ENCODE results near the gene HHLA2. TPM values are rescaled to one million over a fixed set of nuclear protein-coding genes. Genes with fewer than 3 reads are reported as not detected.

The HHLA2 gene
- total and polyA plus RNA-seq, 2 experiments from 2014 or later, result not detected

DNA sequence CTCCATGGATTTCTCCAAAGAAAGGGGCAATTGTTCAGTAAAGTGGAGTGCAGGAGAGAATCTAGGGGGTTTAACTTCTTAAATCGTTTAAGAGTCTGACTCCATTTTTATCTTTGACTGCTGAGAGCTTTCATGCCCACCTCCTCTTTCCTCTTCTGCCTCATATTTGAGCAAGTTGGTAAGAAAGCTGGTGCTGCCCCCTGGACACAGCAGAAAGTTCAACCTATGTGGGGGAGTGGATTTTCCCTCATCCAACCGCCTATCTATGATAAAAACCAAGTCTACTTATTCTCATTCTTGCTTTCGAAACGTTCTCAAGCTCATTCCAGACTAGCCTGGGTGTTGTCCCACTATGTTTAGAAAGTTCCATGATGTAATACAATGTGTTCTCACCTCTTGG, 26.0 kb downstream of the HHLA2 start:
- Histone ChIP-seq H3K9me2 (ENCODE audit: insufficient read depth) (no peaks in the 10 kb centered on the region; the same call in none of the 2 replicates), H3K36me3 (ENCODE audit: insufficient read depth) (no peaks in the 10 kb centered on the region), H3K27ac (ENCODE audit: low read depth) (no peak overlapping the region), H3K4me2 (no peak overlapping the region), H3K27me3 (ENCODE audit: insufficient read depth) (no peaks in the 10 kb centered on the region), H3K79me2 (replicated peaks; ENCODE audit: insufficient read depth) (no peaks in the 10 kb centered on the region), H3F3A (replicated peaks; ENCODE audit: low read depth) (no peaks in the 10 kb centered on the region), H3K4me3 (no peak overlapping the region), H4K20me1 (replicated peaks; ENCODE audit: insufficient read depth) (no peaks in the 10 kb centered on the region), H2AFZ (peak overlapping the region; percentile 8; the same call in 1 of the 2 replicates), H3K4me1 (ENCODE audit: insufficient read depth) (peaks cover 10% of the 10 kb centered on the region)
- TF ChIP-seq, protein P1, sequence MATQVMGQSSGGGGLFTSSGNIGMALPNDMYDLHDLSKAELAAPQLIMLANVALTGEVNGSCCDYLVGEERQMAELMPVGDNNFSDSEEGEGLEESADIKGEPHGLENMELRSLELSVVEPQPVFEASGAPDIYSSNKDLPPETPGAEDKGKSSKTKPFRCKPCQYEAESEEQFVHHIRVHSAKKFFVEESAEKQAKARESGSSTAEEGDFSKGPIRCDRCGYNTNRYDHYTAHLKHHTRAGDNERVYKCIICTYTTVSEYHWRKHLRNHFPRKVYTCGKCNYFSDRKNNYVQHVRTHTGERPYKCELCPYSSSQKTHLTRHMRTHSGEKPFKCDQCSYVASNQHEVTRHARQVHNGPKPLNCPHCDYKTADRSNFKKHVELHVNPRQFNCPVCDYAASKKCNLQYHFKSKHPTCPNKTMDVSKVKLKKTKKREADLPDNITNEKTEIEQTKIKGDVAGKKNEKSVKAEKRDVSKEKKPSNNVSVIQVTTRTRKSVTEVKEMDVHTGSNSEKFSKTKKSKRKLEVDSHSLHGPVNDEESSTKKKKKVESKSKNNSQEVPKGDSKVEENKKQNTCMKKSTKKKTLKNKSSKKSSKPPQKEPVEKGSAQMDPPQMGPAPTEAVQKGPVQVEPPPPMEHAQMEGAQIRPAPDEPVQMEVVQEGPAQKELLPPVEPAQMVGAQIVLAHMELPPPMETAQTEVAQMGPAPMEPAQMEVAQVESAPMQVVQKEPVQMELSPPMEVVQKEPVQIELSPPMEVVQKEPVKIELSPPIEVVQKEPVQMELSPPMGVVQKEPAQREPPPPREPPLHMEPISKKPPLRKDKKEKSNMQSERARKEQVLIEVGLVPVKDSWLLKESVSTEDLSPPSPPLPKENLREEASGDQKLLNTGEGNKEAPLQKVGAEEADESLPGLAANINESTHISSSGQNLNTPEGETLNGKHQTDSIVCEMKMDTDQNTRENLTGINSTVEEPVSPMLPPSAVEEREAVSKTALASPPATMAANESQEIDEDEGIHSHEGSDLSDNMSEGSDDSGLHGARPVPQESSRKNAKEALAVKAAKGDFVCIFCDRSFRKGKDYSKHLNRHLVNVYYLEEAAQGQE (IDR thresholded peaks at IDR 0.05; ENCODE audit: unreplicated experiment), result no peak
- TF ChIP-seq, protein P2, sequence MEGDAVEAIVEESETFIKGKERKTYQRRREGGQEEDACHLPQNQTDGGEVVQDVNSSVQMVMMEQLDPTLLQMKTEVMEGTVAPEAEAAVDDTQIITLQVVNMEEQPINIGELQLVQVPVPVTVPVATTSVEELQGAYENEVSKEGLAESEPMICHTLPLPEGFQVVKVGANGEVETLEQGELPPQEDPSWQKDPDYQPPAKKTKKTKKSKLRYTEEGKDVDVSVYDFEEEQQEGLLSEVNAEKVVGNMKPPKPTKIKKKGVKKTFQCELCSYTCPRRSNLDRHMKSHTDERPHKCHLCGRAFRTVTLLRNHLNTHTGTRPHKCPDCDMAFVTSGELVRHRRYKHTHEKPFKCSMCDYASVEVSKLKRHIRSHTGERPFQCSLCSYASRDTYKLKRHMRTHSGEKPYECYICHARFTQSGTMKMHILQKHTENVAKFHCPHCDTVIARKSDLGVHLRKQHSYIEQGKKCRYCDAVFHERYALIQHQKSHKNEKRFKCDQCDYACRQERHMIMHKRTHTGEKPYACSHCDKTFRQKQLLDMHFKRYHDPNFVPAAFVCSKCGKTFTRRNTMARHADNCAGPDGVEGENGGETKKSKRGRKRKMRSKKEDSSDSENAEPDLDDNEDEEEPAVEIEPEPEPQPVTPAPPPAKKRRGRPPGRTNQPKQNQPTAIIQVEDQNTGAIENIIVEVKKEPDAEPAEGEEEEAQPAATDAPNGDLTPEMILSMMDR (conservative IDR thresholded peaks at IDR 0.05; ENCODE audit: low read depth in 2 of 2), result peak in 1 of 2 experiments; percentile 50; a peak in 2 of 4 replicates
- H3K4me1 Mint-ChIP-seq, result peaks cover 14% of the 10 kb centered on the region
- DNase-seq (ENCODE audit: low spot score) (no peak), ATAC-seq (no peak)
- no peak overlapping the region for H3K4me3 Mint-ChIP-seq
- no peaks in the 10 kb centered on the region for H3K36me3 Mint-ChIP-seq (ENCODE audit: low read depth)
- no peaks in the 10 kb centered on the region for H3K9me3 Mint-ChIP-seq
- peaks cover 2% of the 10 kb centered on the region for H3K27me3 Mint-ChIP-seq (ENCODE audit: insufficient read depth, low read depth, poor library complexity)
- H3K27ac Mint-ChIP-seq, result no peak overlapping the region

DNA sequence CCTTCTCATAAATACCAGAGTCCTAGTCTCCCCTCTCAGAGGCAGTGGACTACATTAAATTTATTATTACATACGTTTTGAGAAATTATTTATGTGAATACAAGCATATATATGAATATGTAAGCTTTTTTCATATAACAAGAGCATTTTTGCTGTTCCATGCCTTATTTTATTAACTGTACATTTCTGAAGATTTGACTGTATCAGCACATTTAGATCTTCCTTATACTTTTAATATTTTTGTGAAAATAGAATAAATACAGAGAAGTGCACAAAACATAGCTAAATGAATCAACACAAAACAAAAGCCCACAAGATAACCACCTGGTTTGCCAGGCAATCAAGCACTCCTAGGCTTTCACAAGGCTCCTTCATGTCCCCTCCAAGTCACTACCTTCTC, 27.8 kb downstream of the HHLA2 start:
- Mint-ChIP-seq H3K27ac (no peak overlapping the region), H3K4me3 (no peak overlapping the region), H3K27me3 (ENCODE audit: insufficient read depth, low read depth, poor library complexity) (peaks cover 2% of the 10 kb centered on the region), H3K9me3 (no peaks in the 10 kb centered on the region), H3K36me3 (ENCODE audit: low read depth) (no peaks in the 10 kb centered on the region), H3K4me1 (peaks cover 14% of the 10 kb centered on the region)
- Histone ChIP-seq H3F3A (replicated peaks; ENCODE audit: low read depth) (no peaks in the 10 kb centered on the region), H4K20me1 (replicated peaks; ENCODE audit: insufficient read depth) (no peaks in the 10 kb centered on the region), H3K4me1 (ENCODE audit: insufficient read depth) (peaks cover 10% of the 10 kb centered on the region), H3K9me2 (ENCODE audit: insufficient read depth) (no peaks in the 10 kb centered on the region; the same call in none of the 2 replicates), H2AFZ (no peak overlapping the region), H3K27ac (ENCODE audit: low read depth) (no peak overlapping the region), H3K4me2 (no peak overlapping the region), H3K4me3 (no peak overlapping the region), H3K79me2 (replicated peaks; ENCODE audit: insufficient read depth) (no peaks in the 10 kb centered on the region), H3K36me3 (ENCODE audit: insufficient read depth) (no peaks in the 10 kb centered on the region), H3K27me3 (ENCODE audit: insufficient read depth) (no peaks in the 10 kb centered on the region)
- DNase-seq (ENCODE audit: low spot score) (no peak), ATAC-seq (no peak)
- TF ChIP-seq, protein P3, sequence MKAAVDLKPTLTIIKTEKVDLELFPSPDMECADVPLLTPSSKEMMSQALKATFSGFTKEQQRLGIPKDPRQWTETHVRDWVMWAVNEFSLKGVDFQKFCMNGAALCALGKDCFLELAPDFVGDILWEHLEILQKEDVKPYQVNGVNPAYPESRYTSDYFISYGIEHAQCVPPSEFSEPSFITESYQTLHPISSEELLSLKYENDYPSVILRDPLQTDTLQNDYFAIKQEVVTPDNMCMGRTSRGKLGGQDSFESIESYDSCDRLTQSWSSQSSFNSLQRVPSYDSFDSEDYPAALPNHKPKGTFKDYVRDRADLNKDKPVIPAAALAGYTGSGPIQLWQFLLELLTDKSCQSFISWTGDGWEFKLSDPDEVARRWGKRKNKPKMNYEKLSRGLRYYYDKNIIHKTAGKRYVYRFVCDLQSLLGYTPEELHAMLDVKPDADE (IDR thresholded peaks at IDR 0.05), result no peak

All from GM23338 (cell line).